HG03108 (cell line): ENCODE data around the gene CCDC85B.
"Not testable (repeated sequence)": the region's sequence is repeated elsewhere in the genome, so short reads cannot be mapped to it uniquely, and the experiment has no call there.

Experiments
- ATAC-seq: cut with Tn5 transposase; IDR thresholded peaks from one replicate; pipeline ENCODE4 v1.9.1; 2021; ENCODE audit warnings: moderate library complexity; ENCODE audit not compliant: unreplicated experiment

Gene CCDC85B

DNA sequence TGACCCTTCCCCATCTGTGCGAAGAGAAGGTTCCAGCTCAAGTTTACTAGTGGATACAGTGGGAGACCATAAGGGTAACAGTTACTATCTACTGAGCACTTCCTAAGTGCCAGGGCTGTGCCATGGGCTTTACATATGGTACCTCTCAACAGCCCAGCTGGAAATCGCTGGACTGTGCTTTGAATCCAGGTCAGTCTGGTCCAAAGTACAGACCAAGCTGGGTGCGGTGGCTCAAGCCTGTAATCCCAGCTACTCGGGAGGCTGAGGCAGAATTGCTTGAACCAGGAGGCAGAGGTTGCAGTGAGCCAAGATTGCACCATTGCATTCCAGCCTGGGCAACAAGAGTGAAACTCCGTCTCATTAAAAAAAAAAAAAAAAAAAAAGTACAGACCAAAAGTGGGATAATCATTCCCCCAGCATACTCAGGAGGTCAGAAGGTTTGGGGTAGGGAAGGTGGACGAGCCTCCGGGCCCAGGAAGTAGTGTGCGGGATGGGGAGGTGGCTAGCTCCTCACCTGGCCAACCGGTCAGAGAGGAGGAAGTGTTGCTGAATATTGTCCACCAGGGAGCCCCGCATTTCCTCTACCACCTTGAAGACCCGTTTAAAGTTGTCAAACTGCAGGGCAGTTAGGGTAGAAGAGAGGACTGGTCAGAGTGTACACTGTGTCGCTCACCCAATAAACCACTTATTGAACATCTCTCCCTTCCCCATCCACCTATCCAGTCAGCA lies 4.5 kb upstream of the CCDC85B start:
- ATAC-seq, result no peak

DNA sequence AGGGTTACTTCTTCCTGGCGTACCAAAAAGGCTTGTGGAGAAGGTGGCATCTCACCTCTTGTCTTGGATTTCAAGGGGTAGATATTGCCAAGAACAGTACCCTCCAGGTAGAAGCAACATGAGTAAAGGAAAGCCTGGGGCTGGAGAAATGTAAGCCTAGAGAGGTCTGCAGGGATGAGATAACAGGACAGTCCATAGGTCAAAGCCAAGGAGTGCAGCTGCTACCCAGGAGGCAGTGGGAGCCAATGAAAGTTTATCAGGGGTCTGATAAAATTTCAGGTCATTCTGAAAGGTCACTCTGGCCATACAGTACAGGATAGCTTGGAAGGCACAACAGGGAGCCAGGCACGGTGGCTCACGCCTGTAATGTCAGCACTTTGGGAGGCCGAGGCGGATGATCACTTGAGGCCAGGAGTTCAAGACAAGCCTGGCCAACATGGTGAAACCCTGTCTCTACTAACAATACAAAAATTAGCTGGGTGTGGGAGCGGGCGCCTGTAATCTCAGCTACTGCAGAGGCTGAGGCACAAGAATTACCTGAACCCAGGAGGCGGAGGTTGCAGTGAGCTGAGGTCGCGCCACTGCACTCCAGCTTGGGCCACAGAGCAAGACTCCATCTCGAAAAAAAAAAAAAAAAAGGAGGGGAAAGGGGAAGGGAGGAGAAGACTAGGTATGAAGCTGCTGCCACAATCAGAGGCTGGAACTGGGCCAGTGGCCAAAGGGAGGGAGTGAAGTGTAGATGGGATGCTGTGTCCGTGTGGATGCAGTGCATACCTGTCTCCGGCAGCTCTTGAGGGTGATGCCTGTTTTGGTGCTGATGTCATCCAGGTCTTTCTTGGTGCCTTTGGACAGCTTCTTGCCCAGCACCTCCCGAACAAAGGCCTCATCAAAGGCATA lies 3.4 kb upstream of the CCDC85B start:
- no peak for ATAC-seq

DNA sequence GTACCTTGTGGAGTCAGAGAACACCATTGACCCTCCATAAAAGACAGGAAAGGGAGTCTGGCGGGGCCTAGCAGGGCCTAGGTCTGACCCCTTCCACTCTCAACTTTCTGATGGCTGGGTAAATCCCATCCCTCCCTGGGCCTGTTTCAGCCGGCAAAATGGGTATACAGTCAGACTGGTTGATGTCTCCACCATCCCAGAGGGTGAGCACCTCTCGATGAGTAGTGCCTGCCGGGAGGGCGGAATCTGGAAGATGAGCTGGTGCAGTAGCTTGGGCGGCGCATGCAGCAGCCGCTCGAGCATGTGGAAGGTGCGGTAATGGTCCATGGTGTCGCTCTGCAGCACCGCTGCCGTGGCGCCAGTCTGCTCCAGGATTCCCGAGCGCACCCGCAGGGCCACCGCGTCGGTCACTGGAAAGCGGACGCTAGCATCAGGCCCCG lies 2.7 kb upstream of the CCDC85B start:
- no peak for ATAC-seq

DNA sequence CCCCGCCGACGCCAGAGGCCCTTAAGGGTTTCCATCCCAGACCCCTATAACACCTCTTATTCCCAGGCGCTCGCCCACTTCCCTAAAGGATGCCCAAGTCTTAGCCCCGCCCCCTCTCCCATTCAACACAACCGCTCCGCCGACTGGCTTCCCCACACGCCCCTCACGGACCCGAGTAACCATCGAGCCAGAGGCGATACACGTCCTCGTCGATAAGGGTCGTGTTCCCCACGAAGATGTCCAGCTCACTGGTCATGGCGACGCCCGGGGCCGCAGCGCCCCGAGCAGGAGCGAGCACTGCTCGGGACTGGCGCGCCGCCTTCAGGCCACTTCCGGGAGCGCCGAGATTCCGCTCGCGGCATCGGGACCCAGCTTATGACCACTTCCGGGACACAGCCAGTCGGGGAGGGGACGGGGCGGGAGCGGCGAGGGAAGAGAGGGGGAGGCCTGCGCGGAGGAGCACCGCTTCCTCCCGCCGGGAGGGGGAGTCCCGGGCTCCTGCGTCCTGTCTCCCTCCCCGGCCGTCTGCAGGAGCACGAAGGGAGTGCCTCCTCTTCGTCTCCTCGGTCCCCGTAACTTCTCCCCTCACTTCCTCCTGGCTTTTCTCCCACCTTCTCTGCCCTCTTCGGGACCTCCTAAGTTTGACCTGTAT lies 2.2 kb upstream of the CCDC85B start, which contains the start of gene FIBP:
Gene FIBP (minus strand): TSS at position 309 of the 652 bp plus-strand sequence. CDS start 53 bp downstream, at position 256.
- peak; percentile 37 for ATAC-seq

DNA sequence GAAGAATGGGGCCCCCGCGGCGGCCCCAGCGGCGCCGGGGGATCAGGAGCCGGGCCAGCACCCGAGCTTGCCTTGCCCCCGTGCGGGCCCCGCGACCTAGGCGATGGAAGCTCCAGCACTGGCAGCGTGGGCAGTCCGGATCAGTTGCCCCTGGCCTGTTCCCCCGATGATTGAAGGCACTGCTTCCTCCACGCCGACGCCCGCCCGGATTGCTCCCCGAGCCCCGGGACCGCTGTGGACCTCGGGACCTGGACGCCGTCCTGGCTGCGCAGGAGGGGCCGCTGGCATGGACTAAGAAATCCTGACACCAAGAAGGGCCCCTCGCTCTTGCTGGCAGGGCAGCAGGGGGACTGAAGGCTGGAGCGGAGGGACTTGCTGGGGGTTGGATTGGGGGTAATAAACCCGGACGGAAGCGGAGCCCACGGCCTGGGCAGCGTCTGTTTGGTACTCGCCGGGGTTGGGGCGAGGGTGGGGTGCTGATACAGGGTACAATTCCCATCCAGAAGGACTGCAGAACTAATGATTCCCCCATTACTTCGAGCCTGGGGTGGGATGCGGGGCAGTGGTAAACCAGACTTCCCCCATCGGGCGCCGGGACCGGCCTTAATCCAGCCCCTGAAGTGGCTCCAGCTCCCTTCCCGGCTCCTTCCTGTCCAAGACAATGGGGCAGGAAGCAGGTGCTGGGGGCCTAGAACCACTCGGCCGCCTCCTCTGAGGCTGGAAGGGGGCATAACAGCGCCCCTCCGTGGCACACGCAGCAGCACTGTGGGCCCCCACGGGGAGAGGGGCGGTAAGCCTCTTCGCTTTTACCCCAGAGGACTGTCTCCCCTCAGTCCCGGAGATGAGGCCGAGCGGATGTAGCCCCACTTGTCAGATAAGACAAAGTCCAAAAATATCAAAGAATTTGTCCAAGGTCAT lies 1.0 kb downstream of the CCDC85B start:
- ATAC-seq, result no peak

DNA sequence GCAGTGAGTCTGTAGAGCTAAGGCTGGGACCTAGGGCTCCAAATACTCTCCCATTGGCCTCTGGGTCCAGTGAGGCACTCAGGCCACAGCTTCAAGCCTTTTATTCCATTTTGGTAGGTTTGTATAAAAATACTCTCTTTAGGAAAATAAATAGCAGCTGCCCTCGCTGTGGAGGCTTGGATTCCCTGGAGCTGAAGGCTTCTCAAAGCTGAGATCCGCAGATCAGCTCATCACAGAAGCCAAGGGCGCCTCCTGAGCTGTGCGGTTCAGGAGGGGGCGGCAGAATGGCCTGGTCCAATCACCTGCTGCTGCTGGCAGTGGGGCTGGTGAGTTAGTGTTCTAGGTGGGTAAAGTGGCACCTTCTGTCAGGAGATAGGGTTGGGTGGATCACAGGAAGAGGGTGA lies 1.7 kb downstream of the CCDC85B start:
- ATAC-seq, result not testable (repeated sequence)

DNA sequence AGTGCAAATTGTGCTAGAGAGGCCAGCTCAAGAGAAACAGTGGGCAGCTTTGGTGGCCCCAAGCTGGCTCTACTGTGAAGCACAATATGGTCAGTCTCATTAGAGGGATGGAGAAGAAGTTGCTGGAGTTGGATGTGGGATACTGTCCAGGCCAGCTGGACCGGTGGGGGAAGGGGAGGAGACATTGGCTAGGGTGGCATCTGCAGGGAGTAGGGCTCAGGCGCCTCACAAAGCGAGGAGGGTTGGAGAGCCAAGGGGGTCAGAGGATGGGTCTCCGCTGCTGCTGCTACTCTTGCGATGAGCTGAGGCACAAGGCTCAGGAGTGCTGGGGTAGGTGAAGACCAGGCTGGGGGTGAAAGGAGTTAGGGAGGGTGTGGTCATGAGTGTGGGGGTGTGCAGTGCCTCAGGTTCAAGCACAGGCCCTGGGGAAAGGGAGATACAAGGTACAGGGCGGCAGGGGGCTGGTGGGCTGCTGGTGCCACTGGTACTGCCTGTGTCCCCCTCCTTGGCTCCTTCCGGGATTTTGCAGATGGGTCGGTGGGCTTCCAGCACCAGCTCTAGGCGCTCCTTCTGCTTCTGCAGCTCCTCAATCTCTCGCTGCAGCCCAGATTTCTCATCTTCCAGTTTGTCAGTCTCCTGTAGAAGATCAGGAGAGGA lies 2.3 kb downstream of the CCDC85B start:
- no peak for ATAC-seq

DNA sequence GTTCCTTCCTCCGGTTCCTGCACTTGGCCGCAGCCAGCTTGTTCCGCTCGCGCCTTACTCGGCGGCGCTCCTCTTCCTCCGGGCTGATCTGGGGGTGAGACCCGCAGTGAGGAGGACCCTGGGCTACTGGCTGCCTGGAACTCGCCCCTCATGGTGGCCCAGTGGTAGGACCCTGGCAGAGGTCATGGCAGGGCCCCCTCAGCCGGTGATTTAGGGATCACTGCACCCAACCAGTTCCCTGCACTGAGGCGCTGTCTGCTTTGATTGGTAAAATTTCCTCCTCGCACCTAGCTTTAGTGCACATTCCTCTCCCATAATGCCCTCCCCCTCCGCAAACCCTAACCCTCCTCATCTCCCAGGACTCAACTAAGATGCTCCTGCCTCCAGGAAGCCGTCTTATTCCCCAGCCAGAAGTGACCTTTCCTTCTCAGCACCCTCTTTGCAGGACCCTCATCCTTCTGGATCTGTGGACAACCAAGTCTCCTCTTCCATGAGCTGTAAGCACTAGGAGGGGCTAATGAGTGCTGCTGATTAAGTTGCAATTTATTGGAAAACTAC lies 3.6 kb downstream of the CCDC85B start:
- no peak for ATAC-seq

DNA sequence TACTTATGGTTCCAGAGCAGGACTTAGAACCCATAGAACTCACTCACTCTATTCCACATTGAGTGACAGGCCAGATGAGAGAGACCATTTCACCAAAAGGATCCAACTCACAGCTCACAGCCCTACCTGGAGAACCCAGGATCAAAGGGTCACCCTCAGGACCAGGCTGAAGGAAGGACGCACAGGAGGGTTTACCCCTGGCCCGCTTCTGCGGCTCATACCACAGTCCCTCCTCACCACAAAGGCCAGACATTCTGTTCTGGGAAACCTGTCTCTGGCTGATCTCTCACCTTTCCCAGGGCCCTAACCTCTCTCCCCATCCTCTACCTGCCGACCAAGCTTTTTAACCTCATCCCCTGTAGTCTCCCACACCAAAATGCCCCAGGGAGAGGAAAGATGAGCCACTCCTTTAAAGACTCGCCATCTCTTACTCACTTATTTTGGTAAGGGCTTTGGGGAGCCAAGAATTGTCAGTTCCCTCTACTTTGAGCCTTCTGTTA lies 5.1 kb downstream of the CCDC85B start:
- ATAC-seq, result no peak

DNA sequence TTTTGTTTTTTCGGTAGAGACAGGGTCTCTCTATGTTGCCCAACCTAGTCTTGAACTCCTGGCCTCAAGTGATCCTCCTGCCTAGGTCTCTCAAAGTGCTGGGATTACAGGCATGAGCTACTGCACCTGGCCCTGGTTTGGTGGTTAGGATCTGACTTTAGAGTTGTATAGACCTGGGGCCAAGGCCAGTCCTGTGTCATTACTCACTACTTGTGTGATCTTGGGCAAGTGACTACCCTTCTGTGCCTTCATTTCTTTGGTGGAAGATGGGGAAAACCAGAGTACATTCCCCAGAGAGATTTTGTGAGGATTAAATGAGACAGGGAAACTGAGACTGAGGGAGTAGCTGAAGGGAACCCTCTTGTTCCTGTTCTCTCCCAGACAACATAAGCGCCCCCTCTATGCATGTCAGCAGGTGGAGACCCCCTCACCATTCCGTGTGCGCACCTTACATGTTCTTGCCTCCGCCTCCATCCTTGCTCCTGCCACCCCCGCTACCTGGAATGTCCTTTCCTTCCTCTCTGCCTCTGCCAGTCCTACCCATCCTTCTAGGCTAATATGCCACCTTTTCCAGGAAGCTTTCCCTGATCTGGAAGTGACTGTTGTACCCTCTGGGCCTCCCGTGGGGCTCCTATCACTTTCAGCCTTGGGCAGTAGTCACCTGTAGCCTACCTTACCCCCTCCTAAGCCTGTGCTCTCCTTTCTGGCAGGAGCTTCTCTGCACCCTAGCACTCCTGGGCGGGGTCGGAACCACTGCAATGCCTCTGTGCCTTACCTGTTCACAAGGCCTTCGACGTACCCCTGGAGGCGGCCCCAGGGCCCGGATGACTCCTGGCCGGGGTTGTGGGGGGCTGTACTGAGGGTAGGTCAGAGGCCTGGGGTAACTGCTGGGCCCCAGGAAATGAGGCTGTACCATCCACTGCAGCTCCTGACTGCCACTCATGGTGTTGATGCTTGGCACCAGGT lies 5.8 kb downstream of the CCDC85B start:
- ATAC-seq, result no peak

DNA sequence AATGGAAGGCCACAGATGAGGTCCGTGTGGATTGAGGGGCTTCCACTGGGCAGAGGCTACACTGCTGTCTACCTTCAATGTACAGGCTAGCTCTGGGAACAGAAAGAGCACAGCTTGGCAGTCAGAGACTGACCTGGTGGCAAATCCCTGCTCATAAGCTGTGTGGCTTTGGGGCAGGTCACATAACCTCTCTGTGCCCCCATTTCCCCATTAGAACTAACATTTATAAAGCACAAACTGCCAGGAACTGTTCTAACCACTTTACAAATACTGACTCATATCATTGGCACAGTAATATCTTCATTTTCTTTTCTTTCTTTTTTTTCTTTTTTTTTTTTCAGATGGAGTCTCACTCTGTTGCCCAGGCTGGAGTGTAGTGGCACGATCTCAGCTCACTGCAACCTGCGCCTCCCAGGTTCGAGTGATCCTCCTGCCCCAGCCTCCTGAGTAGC lies 6.6 kb downstream of the CCDC85B start:
- no peak for ATAC-seq

DNA sequence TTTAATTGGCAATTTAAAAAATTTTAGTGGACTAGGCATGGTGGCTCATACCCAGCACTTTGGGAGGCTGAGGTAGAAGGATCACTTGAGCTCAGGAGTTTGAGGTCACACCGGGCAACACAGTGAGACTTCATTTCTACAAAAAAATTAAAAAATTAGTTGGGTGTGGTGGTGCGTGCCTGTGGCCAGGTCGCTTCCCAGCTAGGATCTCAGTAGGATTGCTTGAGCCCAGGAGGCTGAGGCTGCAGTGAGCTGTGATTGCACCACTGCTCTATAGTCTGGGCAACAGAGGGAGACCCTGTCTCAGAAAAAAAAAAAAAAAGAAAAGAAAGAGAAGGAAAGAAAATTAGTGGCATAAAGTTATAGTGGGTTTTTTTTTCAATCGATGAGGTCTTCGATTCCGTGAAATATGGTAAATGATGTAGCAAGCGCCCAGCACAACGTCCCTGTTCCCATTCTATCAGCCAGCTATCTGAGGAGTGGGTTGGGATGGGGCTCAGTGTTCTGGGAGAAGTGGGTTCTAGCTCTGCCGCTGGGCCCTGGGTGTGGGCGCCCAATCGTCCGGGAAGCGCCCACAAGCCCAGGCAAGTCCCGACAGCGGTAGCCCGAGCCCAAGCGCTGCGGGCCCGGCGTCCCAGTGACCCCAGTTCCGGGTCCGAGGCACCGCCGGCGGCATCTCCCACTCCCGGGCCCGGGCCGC lies 8.3 kb downstream of the CCDC85B start:
- ATAC-seq, result no peak

DNA sequence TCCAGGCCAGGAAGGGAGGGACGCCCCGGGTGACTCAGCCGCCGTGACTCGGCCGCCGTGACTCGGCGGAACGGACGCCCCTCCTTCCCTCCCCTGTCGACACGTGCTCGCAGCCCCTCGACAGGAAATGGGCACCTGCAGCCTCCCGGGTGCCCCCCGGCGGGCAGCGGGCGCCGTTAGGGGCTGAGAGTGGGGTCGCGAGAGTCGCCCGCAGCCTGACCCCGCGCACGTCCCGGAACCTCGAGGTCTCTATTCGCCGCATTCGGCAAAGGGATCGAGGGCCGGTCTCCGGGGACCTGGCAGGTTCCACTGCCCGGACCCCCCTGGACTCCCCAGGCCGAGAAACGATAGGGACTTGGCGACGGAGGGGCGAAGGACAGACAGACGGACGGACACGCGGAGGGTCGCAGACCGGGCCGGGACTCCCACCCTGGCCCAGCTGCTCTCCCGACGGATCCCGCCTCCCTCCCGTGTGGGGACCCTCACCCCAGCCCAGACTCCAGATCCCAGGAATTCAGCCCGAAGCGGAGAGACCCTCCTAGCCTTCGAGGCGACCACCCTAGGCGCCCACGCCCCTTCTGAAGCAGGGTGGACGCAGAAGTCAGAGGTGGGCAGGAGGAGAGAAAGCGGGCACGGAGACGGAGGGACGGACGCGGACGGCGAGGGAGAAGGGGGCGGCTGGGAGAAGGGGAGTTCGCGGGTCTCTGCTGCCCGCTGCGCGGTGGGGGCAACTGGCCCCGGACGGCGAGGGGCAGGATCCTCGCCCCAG lies 9.1 kb downstream of the CCDC85B start:
- ATAC-seq, result no peak

DNA sequence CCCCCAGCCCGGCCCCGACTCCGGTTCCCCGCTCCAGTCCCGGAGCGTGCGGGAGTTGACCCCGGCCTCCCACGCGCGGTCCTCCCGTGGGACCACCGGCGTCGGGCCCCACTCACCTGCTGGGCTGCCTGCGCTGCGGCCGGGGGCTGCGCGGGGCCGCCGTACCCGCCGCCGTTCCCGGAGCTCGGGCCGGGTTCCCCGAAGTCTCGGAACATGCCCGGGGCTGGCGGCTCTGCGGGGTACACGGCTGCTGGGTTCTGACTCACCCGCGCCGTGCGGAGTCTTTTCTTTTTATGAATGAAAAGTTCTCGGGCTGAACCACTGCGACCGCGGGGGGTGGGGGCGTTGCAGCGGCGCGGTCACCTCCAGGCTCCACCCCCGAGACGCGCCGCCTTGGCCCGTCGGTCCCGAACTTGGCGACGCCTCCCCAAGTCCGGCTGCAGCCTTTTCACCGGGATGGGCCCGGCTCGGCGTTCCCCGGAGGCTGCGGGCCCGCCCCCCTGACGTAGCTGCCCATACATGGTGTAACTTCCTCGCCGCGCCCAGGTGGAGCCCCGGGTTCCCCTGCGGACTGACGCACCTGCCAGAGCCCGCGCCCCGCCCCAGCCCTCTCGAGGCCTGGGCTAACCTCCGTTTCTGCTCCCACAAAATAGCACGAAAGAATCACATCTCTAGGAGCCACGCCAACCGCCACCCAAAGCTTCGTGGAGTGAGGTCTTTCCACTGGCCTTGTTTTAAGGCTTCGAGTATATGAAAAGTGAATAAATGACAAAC lies 9.8 kb downstream of the CCDC85B start, which contains the start of gene FOSL1:
Gene FOSL1 (minus strand): TSS at position 264 of the 774 bp plus-strand sequence. CDS start 49 bp downstream, at position 215.
- peak; percentile 76 for ATAC-seq

DNA sequence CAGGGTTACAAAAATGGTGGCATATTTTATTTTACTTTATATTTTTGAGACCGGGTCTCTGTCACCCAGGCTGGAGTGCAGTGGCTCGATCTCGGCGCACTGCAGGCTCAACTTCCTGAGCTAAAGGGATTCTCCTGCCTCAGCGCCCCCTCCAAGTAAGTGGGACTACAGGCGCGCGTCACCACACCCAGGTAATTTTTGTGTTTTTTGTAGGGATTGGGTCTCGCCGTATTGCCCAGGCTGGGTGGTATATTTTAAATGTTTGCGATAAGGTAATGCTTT lies 10.4 kb downstream of the CCDC85B start:
- no peak for ATAC-seq

DNA sequence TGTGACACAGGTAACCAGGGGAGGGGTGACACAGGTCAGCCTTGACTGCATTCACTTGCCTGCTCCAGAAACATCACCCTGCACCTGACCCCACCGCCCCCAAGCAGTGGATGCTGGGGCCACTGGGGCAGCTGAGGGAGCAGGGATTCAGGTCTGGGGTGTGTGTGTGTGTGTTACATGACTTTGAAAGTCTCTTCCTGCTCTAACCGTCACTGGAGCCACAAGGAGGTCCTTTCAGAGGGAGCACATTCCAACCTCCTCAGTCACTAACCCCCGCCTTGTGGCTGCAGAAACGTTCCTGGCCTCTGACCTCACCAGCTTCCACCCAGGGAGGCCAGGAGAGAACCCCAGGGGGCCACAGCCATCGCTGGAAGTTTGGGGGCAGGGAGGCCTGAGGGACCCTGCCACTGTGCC lies 12.6 kb downstream of the CCDC85B start:
- no peak for ATAC-seq
